Esophagus (tissue), 2 donors: ENCODE results near the gene DNAJC5G. TPM values are rescaled to one million over a fixed set of nuclear protein-coding genes. Genes with fewer than 3 reads are reported as not detected.
"Not testable (repeated sequence)": the region's sequence is repeated elsewhere in the genome, so short reads cannot be mapped to it uniquely, and the experiment has no call there.

ENCODE experiments used
- H3K27ac ChIP-seq, 2 donors: one replicate each; pipeline ENCODE4 v1.5.1; 2013; ENCODE audit warnings: low read depth in 2 of 2, mild to moderate bottlenecking in 2 of 2, inconsistent platforms in 1 of 2, low read length in 1 of 2, moderate library complexity in 1 of 2
- H3K27me3 ChIP-seq, 2 donors: one replicate each; pipeline ENCODE4 v1.6.1; 2013; ENCODE audit warnings: low read length in 2 of 2, control low read depth in 1 of 2, mild to moderate bottlenecking in 1 of 2; ENCODE audit not compliant: insufficient read depth in 2 of 2, control insufficient read depth in 1 of 2
- H3K36me3 ChIP-seq, 2 donors: one replicate each; pipeline ENCODE4 v1.6.1; 2013; ENCODE audit warnings: low read length in 1 of 2; ENCODE audit not compliant: control insufficient read depth in 2 of 2, insufficient read depth in 2 of 2
- H3K4me1 ChIP-seq, 2 donors: one replicate each; pipeline ENCODE4 v1.6.1; 2013; ENCODE audit warnings: low read length in 1 of 2; ENCODE audit not compliant: control insufficient read depth in 2 of 2, insufficient read depth in 2 of 2
- H3K4me3 ChIP-seq, 2 donors: one replicate each; pipeline ENCODE4 v1.5.1; 2013; ENCODE audit warnings: low read length in 2 of 2, mild to moderate bottlenecking in 2 of 2, low read depth in 1 of 2, moderate library complexity in 1 of 2
- H3K9me3 ChIP-seq, 2 donors: one replicate each; pipeline ENCODE4 v1.6.1; 2013; ENCODE audit warnings: mild to moderate bottlenecking in 2 of 2, low read depth in 1 of 2, low read length in 1 of 2, moderate library complexity in 1 of 2; ENCODE audit not compliant: control insufficient read depth in 2 of 2, insufficient read depth in 1 of 2
- WGBS, 2 donors: extraction: QIAGEN DNeasy Blood & Tissue Kit; methylation state at CpG; one replicate each; pipeline ENCODE4 v1.1.7; 2013; 5-methylcytosine and 5-hydroxymethylcytosine counted together
- polyA plus RNA-seq, 2 donors: library from polyadenylated mRNA; stranded (reverse); fragments of 200-250 nt; gene quantifications; one replicate each; pipeline ENCODE4 v1.2.3, GENCODE V29; 2013
- donor health status: healthy with polysubstance abuse.
- donor health status: Bipolar disorder and iron deficiency.

The DNAJC5G gene
- polyA plus RNA-seq, 2 donors, result 0.05 to 0.14 TPM

DNA sequence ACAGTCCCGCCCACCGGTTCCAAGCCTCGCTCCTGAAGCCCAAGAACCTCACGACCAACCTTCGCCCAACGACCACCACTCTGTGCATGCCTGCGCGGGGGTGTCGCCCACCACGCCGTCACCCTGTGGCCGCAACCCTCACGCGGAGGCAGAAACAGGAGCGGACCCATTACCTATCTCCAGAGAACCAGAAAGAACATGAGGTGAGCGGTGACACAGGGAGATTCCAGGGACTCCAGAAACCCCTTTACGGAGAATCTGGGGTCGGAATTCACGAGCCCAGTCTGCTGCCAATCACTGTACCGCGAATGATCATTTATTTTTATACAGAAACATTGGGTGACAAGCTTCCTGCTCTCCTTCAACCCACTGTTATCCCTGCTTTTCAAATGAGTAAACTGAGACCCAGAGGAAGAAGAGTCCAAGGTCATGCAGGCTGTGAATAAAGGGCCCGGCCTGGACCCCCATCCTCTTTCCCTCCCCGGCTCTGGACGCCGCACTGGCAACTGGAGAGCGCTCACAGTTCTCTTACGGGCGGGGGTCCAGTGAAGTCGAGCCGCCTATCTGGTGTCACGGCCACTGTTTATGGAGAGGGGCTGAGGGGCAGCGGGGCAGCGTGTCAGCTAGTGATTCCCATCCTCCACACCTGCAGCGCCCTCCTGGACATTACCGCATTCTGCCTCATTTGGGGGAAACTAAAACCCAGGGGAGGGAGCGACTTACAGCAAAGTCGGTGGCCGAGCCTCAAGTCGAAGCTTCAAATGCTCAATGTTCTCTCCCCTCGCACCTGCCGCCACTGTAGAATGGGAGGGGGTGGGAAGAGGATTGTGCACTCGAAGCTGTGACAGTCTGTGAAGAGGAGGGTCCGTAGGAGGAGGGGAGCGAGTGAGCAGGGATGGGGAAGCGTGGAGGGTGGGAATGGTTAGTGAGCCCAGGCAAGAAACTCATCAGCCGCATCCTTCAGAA lies 11.7 kb upstream of the DNAJC5G start:
- H3K9me3 ChIP-seq, result no peaks in the 10 kb centered on the region
- WGBS, 2 donors, result 3% methylated on average over 46 of the region's 46 CpGs
- H3K27me3 ChIP-seq, result peaks cover 0 to 33% of the 10 kb centered on the region in 2 donors
- H3K27ac ChIP-seq, result no peak overlapping the region
- no peaks in the 10 kb centered on the region for H3K36me3 ChIP-seq
- peaks cover 8 to 13% of the 10 kb centered on the region in 2 donors for H3K4me1 ChIP-seq
- peak overlapping the region; percentile 16 to 45 for H3K4me3 ChIP-seq

DNA sequence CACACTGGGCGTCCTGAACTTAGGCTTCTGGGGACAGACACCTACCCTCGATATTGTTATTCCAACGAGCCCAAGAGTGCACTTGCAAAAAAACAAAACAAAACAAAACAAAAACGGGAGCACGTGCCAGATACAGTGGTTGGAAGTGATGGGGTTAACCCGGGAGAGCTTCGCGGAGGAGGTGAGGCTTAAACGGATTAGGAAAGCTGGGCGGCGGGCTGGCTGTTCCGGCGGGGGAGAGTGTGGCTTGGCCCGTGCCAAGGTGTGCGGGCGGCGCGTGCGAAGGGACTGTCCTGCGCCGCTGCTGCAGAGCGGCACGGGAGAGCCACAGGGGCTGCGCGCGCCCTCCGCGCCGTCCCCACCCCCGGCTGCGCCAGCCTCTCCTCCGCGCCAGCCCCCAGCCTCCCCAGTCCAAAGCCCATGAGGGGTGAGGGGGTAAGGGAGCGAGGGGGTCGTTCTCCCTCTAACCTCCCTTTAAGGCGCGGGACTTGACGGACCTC lies 10.9 kb upstream of the DNAJC5G start:
- no peak overlapping the region for H3K27ac ChIP-seq
- peaks cover 0 to 33% of the 10 kb centered on the region in 2 donors for H3K27me3 ChIP-seq
- H3K36me3 ChIP-seq, result no peaks in the 10 kb centered on the region
- H3K4me1 ChIP-seq, result peaks cover 8 to 13% of the 10 kb centered on the region in 2 donors
- peak overlapping the region in 1 of 2 donors; percentile 24 for H3K4me3 ChIP-seq
- WGBS, 2 donors, result 1 to 2% methylated on average over 26 to 38 of the region's 38 CpGs
- H3K9me3 ChIP-seq, result no peaks in the 10 kb centered on the region

DNA sequence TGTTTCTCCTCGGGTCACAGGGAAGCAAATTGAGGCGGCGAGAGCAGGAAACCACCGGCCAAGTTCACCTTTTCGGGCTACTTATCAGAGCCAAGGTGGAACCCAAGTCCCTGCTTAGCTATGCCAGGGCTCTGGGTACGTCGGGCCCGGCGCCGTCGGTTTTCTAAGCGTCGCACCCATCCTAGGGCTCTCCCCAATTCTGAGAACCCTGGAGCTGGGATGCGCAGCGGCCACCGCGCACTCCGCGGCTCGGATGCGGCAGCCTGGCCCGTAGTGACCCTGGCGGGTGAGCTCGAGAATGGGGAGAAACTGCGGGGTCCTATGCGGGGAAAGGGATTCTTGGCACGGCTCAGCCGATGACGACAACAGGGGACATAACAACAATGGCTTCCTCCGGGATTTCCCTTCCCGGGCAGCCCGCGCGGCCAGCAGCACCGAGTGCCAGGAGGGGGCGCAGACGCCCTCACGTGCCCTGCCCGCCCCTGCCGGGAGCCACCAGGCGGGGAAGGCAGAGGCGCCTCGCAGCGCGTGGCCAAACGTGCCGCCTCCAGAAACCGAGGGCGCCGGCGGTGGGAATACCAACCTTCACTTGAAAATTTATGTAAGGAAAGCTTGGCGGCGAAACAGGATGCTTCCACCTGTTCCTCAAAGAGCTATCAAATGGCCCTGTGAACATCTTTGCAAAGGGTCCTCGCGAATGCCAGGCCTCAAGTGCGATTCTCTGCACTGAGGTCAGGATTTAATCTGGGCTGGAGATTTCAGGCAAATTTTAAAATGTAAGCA lies 10.3 kb upstream of the DNAJC5G start:
- Histone ChIP-seq H3K27ac (no peak overlapping the region), H3K4me3 (peak overlapping the region in 1 of 2 donors; percentile 24), H3K9me3 (no peaks in the 10 kb centered on the region), H3K36me3 (no peaks in the 10 kb centered on the region), H3K27me3 (peaks cover 0 to 33% of the 10 kb centered on the region in 2 donors), H3K4me1 (peaks cover 8 to 13% of the 10 kb centered on the region in 2 donors)
- 4% methylated on average over 55 to 56 of the region's 56 CpGs for WGBS, 2 donors

DNA sequence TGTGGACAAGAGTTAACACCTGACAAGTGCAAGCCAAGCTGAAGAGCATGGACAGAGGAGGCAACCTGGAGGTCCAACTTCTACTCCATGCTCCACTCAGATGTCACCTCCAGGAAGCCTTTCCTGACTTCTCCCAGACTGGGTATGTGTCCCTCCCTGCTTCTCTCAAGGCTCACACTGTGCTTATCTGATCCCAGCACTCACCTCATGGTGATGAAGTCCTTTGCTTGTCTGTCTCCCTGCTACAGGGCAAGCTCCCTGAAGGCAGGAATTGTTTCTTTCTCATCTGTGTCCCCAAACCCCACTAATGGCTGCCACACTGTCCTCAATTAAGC lies 9.7 kb upstream of the DNAJC5G start:
- Histone ChIP-seq H3K4me1 (peaks cover 8 to 13% of the 10 kb centered on the region in 2 donors), H3K27me3 (peaks cover 0 to 27% of the 10 kb centered on the region in 2 donors), H3K27ac (no peak overlapping the region), H3K36me3 (no peaks in the 10 kb centered on the region), H3K9me3 (no peaks in the 10 kb centered on the region), H3K4me3 (no peak overlapping the region)

DNA sequence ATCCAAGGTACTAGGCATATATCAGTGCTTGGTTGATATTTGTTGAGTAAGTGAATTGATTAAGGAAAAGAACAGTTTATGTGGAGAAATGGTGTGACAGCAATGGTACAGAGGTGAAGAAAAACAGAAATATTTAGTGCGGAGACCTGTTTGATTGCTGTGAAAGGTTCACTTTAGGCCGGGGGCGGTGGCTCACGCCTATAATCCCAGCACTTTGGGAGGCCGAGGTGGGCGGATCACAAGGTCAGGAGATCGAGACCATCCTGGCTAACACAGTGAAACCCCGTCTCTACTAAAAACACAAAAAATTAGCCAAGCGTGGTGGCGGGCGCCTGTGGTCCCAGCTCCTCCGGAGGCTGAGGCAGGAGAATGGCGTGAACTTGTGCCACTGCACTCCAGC lies 6.9 kb upstream of the DNAJC5G start:
- WGBS, 2 donors, result 91 to 92% methylated on average over 12 to 13 of the region's 13 CpGs
- H3K27me3 ChIP-seq, result peaks cover 0 to 11% of the 10 kb centered on the region in 2 donors
- not testable (repeated sequence) for H3K4me3 ChIP-seq, H3K27ac ChIP-seq, H3K4me1 ChIP-seq, H3K36me3 ChIP-seq, H3K9me3 ChIP-seq

DNA sequence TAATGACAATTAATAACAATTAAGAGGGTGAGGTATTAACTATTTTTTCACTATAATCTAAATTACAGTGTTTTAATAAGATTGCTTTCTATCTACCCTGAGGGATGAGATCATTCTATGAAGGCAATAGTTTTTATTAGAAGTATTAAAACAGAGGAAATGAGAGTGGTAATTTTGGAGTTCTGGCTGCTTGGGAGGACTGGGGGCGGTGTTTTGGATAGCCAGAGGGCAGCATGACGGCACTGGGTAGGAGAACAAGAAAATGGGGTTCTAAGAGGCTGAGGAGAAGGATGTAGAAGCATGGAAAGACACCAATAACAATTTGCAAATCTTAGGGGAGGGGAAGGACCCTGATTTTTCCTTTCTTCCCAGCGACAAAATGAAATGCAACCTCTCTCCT lies 5.1 kb upstream of the DNAJC5G start:
- Histone ChIP-seq H3K4me3 (no peak overlapping the region), H3K9me3 (no peaks in the 10 kb centered on the region), H3K4me1 (peaks cover 0 to under 1% of the 10 kb centered on the region in 2 donors), H3K36me3 (no peaks in the 10 kb centered on the region), H3K27me3 (peaks cover 0 to 6% of the 10 kb centered on the region in 2 donors), H3K27ac (no peak overlapping the region)
- 68 to 70% methylated on average over 3 of the region's 3 CpGs for WGBS, 2 donors

DNA sequence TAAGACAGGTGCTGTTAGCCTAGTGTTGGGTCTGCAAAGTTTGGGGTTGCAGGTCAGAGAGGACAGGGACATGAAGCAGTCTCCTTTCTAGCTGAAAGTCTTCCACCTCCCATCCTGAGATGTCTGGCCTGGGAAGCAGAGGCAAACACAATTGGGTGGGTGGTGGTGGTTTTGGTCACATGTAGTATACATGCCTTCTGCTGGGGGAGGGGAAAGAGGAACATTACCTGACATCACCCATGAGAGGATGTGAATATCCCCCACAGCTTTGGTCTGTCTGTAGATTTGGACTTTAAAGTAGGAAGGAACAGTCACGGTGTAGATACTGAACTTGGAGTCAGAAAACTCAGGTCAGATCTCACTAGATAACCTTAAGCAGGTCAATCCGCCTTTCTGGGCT lies 4.6 kb upstream of the DNAJC5G start:
- Histone ChIP-seq H3K36me3 (no peaks in the 10 kb centered on the region), H3K27ac (no peak overlapping the region), H3K9me3 (no peaks in the 10 kb centered on the region), H3K4me3 (no peak overlapping the region), H3K4me1 (no peaks in the 10 kb centered on the region), H3K27me3 (peaks cover 0 to under 1% of the 10 kb centered on the region in 2 donors)
- 67 to 69% methylated on average over 2 of the region's 2 CpGs for WGBS, 2 donors

DNA sequence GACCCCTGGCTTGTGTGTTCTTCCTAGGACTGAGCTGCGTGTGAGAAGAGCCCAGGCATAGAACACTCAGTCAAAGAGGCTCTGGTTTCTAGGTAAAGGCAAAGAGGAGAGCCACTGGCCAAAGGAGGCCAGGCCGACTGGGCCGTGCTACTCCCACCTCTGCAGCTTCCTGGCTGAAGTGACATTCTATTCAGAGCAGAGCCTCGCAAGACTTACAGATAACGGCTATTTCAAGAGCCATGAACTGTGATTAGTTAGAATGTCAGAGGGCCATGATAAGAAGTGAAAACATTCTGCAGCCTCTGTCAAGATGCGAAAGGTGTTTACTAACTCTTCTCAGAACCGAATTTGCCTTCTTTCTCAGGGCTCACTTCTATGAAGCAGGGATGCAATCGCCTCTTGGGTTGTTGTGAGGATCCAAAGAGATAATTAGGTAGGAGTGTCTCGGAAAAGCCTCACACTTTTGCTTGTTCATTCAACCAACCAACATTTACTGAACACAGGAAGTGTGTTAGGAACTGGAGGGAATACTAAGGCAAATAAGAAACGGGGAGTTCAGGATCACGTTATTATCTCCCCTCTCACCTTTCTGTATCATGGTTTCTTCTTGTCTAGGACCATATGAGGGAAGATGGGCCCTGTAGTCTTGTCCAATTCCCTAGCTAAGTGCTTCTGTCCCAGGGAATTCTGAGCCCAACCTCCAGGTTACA lies 3.4 kb upstream of the DNAJC5G start:
- no peaks in the 10 kb centered on the region for H3K4me1 ChIP-seq
- H3K27ac ChIP-seq, result no peak overlapping the region
- 65 to 68% methylated on average over 11 of the region's 11 CpGs for WGBS, 2 donors
- H3K4me3 ChIP-seq, result no peak overlapping the region
- no peaks in the 10 kb centered on the region for H3K36me3 ChIP-seq
- no peaks in the 10 kb centered on the region for H3K9me3 ChIP-seq
- H3K27me3 ChIP-seq, result no peaks in the 10 kb centered on the region
